HepG2 (cell line): ENCODE data around the gene PRKAR2B. TPM values are rescaled to one million over a fixed set of nuclear protein-coding genes. Genes with fewer than 3 reads are reported as not detected.

Experiments
- ATAC-seq: fragments of 200-7000 bp; cut with Tn5 transposase; 3 replicates; pipeline ENCODE4 v1.9.1; 2020; ENCODE audit warnings: mild to moderate bottlenecking, moderate library complexity
- BruUV-seq: library from RNA; stranded (reverse); fragments of 400-500 nt; replicated peaks from 2 replicates; lab custom pipeline; 2021; lab: Mats Ljungman, UMichigan
- CTCF ChIA-PET: fragments of 300-600 bp; formaldehyde crosslinking; extraction: SDS; loops from one replicate; lab custom pipeline; 2021; ENCODE audit warnings: low total read pairs, inconsistent platforms, low intra/inter-chr PET ratio; lab: Yijun Ruan, JAX
- POLR2A ChIA-PET: fragments of 350-600 bp; sonication (Branson Sonifier 250); formaldehyde crosslinking; loops from one replicate; lab custom pipeline; 2020; ENCODE audit warnings: antibody characterized with exemption, inconsistent platforms; lab: Yijun Ruan, JAX
- DNase-seq: peaks from one replicate; pipeline ENCODE4 v3.0.0-alpha.2; 2015; ENCODE audit warnings: low spot score
- FAIRE-seq: peaks from 3 replicates; lab custom pipeline; 2011; peaks lifted over from hg19 to GRCh38; lab: Jason Lieb, UNC
- H2AFZ ChIP-seq: one replicate; pipeline ENCODE4 v1.6.1; 2011; ENCODE audit warnings: low read length, inconsistent platforms
- H3K27ac ChIP-seq: fragments of 300-600 bp; 3 replicates; pipeline ENCODE4 v1.8.0; 2011; ENCODE audit warnings: mixed run types, mild to moderate bottlenecking, mixed read lengths, low read length, inconsistent platforms; ENCODE audit not compliant: insufficient read depth; ENCODE audit errors: extremely low read length
- H3K27me3 ChIP-seq, 2 experiments: fragments of 200-600 bp in 1 of 2; 2 replicates in 1 of 2; 3 replicates in 1 of 2; pipeline versions ENCODE4 v1.6.0 to v1.8.0; 2011; ENCODE audit warnings: low read length in 2 of 2, mild to moderate bottlenecking in 2 of 2, moderate library complexity in 2 of 2, inconsistent platforms in 1 of 2; ENCODE audit not compliant: insufficient read depth in 2 of 2, control insufficient read depth in 1 of 2
- H3K36me3 ChIP-seq, 2 experiments: fragments of 200-600 bp in 1 of 2; replicated peaks in 1 of 2; 2 replicates in 1 of 2; 3 replicates in 1 of 2; pipeline versions ENCODE4 v1.5.1 to v1.8.0; 2011; ENCODE audit warnings: low read length in 2 of 2, inconsistent platforms in 1 of 2; ENCODE audit not compliant: insufficient read depth in 2 of 2, control insufficient read depth in 1 of 2
- H3K4me1 ChIP-seq: 2 replicates; pipeline ENCODE4 v1.5.1; 2012; ENCODE audit warnings: low read length, inconsistent platforms; ENCODE audit not compliant: insufficient read depth
- H3K4me2 ChIP-seq: 2 replicates; pipeline ENCODE4 v1.6.0; 2011; ENCODE audit warnings: low read depth, low read length, inconsistent platforms
- H3K4me3 ChIP-seq, 3 experiments: fragments of 200-600 bp in 1 of 3; sonication (generic), shearing (Covaris generic) in 1 of 3; replicated peaks in 1 of 3; 2 replicates each; pipeline ENCODE4 v1.5.1; 2011 to 2016; ENCODE audit warnings: low read length in 3 of 3, inconsistent platforms in 2 of 3, low read depth in 2 of 3, mild to moderate bottlenecking in 2 of 3, control low read depth in 1 of 3, mixed read lengths in 1 of 3; ENCODE audit not compliant: insufficient read depth in 1 of 3
- H3K79me2 ChIP-seq: one replicate; pipeline ENCODE4 v1.6.1; 2011; ENCODE audit warnings: low read length, inconsistent platforms; ENCODE audit not compliant: insufficient read depth
- H3K9ac ChIP-seq: 2 replicates; pipeline ENCODE4 v1.6.0; 2011; ENCODE audit warnings: mild to moderate bottlenecking, low read depth, low read length, inconsistent platforms; ENCODE audit not compliant: insufficient read depth
- H3K9me3 ChIP-seq: 2 replicates; pipeline ENCODE4 v1.5.1; 2012; ENCODE audit warnings: mild to moderate bottlenecking, low read length
- H4K20me1 ChIP-seq: 2 replicates; pipeline ENCODE4 v1.6.0; 2011; ENCODE audit warnings: inconsistent platforms, mild to moderate bottlenecking, low read length, moderate library complexity; ENCODE audit not compliant: insufficient read depth
- ARID5B ChIP-seq: IDR thresholded peaks from 2 replicates; pipeline ENCODE4 v1.4.0; 2020; ENCODE audit warnings: mild to moderate bottlenecking, missing genetic modification reagents
- CEBPG ChIP-seq: IDR thresholded peaks from 2 replicates; pipeline ENCODE4 v1.6.1; 2016
- ELF1 ChIP-seq: sonication (generic); formaldehyde crosslinking; IDR thresholded peaks from 2 replicates; pipeline ENCODE4 v1.4.0; 2020; ENCODE audit warnings: missing genetic modification reagents
- HINFP ChIP-seq: sonication (generic); formaldehyde crosslinking; IDR thresholded peaks from 2 replicates; pipeline ENCODE4 v1.4.0; 2020; ENCODE audit warnings: low read depth, mild to moderate bottlenecking, missing genetic modification reagents
- PCBP1 ChIP-seq: fragments of 200-400 bp; formaldehyde crosslinking; IDR thresholded peaks from 2 replicates; pipeline ENCODE4 v1.6.1; 2017; ENCODE audit warnings: mild to moderate bottlenecking, low read depth, low read length, borderline replicate concordance
- TIGD3 ChIP-seq: sonication (generic); formaldehyde crosslinking; IDR thresholded peaks from 2 replicates; pipeline ENCODE4 v1.5.1; 2020; ENCODE audit warnings: mild to moderate bottlenecking, missing genetic modification reagents, borderline replicate concordance
- YY1 ChIP-seq: IDR thresholded peaks from 2 replicates; pipeline ENCODE4 v1.6.1; 2011; ENCODE audit warnings: low read length, low read depth, moderate library complexity, mild to moderate bottlenecking; ENCODE audit not compliant: insufficient read depth, insufficient replicate concordance
- ZBTB20 ChIP-seq: sonication (generic); formaldehyde crosslinking; IDR thresholded peaks from 2 replicates; pipeline ENCODE4 v1.8.1; 2023; ENCODE audit warnings: missing genetic modification reagents, low read depth, mild to moderate bottlenecking, borderline replicate concordance
- ZFP36L1 ChIP-seq: sonication (generic); formaldehyde crosslinking; IDR thresholded peaks from 2 replicates; pipeline ENCODE4 v1.8.0; 2022; ENCODE audit warnings: mild to moderate bottlenecking, missing genetic modification reagents, moderate library complexity
- ZMYM3 ChIP-seq: sonication (generic); formaldehyde crosslinking; IDR thresholded peaks from 2 replicates; pipeline ENCODE4 v1.5.1; 2020; ENCODE audit warnings: mild to moderate bottlenecking, missing genetic modification reagents
- ZNF101 ChIP-seq: sonication (generic); formaldehyde crosslinking; IDR thresholded peaks from 2 replicates; pipeline ENCODE4 v1.4.0; 2020; ENCODE audit warnings: mild to moderate bottlenecking, low read depth, missing genetic modification reagents, borderline replicate concordance
- ZNF160 ChIP-seq: sonication (generic); formaldehyde crosslinking; IDR thresholded peaks from 2 replicates; pipeline ENCODE4 v1.8.0; 2022; ENCODE audit warnings: mild to moderate bottlenecking, inconsistent platforms, missing genetic modification reagents
- ZNF280B ChIP-seq: sonication (generic); formaldehyde crosslinking; IDR thresholded peaks from 2 replicates; pipeline ENCODE4 v1.5.0; 2020; ENCODE audit warnings: missing genetic modification reagents, mild to moderate bottlenecking, borderline replicate concordance
- ZNF598 ChIP-seq: sonication (generic); formaldehyde crosslinking; IDR thresholded peaks from 2 replicates; pipeline ENCODE4 v1.5.1; 2020; ENCODE audit warnings: mild to moderate bottlenecking, missing genetic modification reagents, borderline replicate concordance
- ZNF740 ChIP-seq: sonication (generic); formaldehyde crosslinking; IDR thresholded peaks from 2 replicates; pipeline ENCODE4 v1.4.0; 2020; ENCODE audit warnings: missing genetic modification reagents
- WGBS: methylation state at CpG from one replicate; pipeline ENCODE4 v1.1.6; 2017; ENCODE audit warnings: low lambda C conversion rate; 5-methylcytosine and 5-hydroxymethylcytosine counted together
- in situ Hi-C: cut with HindIII; loops from 2 replicates; pipeline ENCODE4 v1.10.0; 2017; ENCODE audit warnings: low pct_unique_long_range_greater_than_20kb; ENCODE audit not compliant: extremely low pct_ligation_motif_present
- intact Hi-C: fragments of 100-400 bp; cut with micrococcal nuclease; formaldehyde crosslinking; loops from one replicate; pipeline ENCODE4 v1.10.0; 2022; ENCODE audit not compliant: unreplicated experiment
- polyA plus RNA-seq, 8 experiments: library from polyadenylated mRNA; depleted of rRNA in 3 of 8; stranded (reverse) in 7 of 8; unstranded in 1 of 8; fragments of >200 nt; fragmentation: Illumina TruSeq in 4 of 8; extraction: Trizol in 4 of 8; gene quantifications; 2 replicates each; pipeline versions ENCODE4 v1.2.1 to v1.2.3, GENCODE V29; 2011 to 2016; ENCODE audit warnings: low read depth in 4 of 8, missing spikeins in 1 of 8, mixed read lengths in 1 of 8; ENCODE audit not compliant: insufficient read depth in 1 of 8
- total RNA-seq, 5 experiments: library from RNA; depleted of rRNA; stranded (reverse); fragments of >200 nt; fragmentation: Illumina TruSeq; extraction: Trizol; gene quantifications; 2 replicates each; pipeline ENCODE4 v1.2.3, GENCODE V29; 2016; ENCODE audit warnings: low read depth in 1 of 5

The PRKAR2B gene
- total and polyA plus RNA-seq, 2 of the 13 experiments (the other 11 are each of a cell fraction or from before 2014, with no cell fraction given): not detected

GRCh38 chr7:107208563-107208962 is 164.1 kb downstream of the PRKAR2B start (continued):
- TF ChIP-seq HINFP (CRISPR knock-in tag) (no peak), TIGD3 (no peak), ELF1 (no peak), ZMYM3 (CRISPR knock-in tag) (no peak), ZNF280B (CRISPR knock-in tag) (no peak), ZNF160 (CRISPR knock-in tag) (no peak)

- Histone ChIP-seq H3K79me2 (no peaks in the 10 kb centered on the region), H3K27me3 (no peaks in the 10 kb centered on the region), H3K27ac (no peak overlapping the region), H3K4me2 (no peak overlapping the region), H3K9ac (no peak overlapping the region), H3K4me3 (no peak overlapping the region), H4K20me1 (no peaks in the 10 kb centered on the region), H3K36me3 (peaks cover 6 to 32% of the 10 kb centered on the region in 2 experiments), H2AFZ (no peak overlapping the region), H3K4me1 (no peaks in the 10 kb centered on the region), H3K9me3 (no peaks in the 10 kb centered on the region)
- DNase-seq (no peak), FAIRE-seq (no peak), ATAC-seq (no peak)
- in situ Hi-C loops (loop anchor here (25.0 kb wide), 2 partner anchors 503 to 678 kb away; partner anchors contain the start of gene DLD), intact Hi-C loops (no loop called here)
- ChIA-PET POLR2A (no interaction called here), CTCF (no interaction called here)
- no TSS peak for BruUV-seq
- 100% methylated on average over 4 of the region's 4 CpGs for WGBS
- TF ChIP-seq ZNF101 (CRISPR knock-in tag) (no peak), CEBPG (CRISPR knock-in tag) (no peak), ZFP36L1 (CRISPR knock-in tag) (no peak), ZNF598 (CRISPR knock-in tag) (no peak), ARID5B (CRISPR knock-in tag) (no peak), ZNF740 (no peak), ZBTB20 (CRISPR knock-in tag) (no peak), PCBP1 (no peak), YY1 (no peak)
Measured at GRCh38 chr7:107209565-107209964, 165.1 kb downstream of the PRKAR2B start.
